ENCODE measurements around the gene WFDC10B.
"Not testable (repeated sequence)": the region's sequence is repeated elsewhere in the genome, so short reads cannot be mapped to it uniquely, and the experiment has no call there.

The WFDC10B gene

DNA sequence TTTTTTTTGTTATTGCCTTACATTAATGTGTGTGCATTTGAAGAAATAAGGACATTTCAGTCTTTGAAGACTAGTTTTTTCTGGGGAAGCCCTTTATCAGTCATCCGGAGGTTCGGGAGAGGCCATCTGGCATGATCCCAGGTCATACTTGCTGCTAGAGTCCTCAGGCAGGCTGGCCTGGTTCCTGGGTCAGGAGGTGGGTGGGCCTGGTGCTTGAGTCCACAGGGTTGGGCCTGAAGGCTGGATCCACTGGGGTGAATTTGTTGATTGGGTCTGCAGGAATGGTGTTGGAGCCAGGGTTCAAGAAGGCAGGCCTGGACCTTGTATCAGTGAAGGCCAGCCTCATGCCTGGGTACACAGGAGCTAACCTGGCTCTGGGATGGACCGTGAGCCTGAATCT lies 57.9 kb downstream of the WFDC10B start:
- DNase-seq = no peak

DNA sequence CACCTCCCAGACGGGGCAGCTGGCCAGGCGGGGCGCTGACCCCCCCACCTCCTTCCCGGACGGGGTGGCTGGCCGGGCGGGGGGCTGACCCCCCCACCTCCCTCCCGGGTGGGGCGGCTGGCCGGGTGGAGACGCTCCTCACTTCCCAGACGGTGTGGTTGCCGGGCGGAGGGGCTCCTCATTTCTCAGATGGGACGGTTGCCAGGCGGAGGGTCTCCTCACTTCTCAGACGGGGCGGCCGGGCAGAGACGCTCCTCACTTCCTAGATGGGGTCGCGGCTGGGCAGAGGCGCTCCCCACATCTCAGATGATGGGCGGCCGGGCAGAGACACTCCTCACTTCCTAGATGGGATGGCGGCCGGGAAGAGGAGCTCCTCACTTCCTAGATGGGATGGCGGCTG lies 59.0 kb downstream of the WFDC10B start:
- not testable (repeated sequence) for DNase-seq

DNA sequence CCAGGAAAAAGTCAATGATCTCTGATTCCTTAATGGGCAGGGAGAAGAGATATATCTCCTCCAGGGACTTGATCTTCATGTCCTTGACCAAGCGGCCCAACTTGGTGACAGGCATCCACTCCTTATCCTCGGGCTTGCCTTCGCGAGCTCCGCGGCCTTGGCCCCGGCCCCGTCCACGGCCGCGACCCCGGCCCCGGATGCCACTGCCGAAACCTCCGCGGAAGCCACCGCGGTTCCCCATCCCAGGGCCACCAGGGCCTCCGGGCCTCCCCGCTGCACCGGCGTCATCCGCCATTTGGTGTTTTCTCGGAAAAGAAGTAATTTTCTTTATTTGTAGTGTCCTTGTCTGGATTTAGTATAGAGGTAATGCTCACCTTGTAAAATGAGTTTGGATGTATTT lies 63.7 kb downstream of the WFDC10B start:
- DNase-seq = not testable (repeated sequence)

DNA sequence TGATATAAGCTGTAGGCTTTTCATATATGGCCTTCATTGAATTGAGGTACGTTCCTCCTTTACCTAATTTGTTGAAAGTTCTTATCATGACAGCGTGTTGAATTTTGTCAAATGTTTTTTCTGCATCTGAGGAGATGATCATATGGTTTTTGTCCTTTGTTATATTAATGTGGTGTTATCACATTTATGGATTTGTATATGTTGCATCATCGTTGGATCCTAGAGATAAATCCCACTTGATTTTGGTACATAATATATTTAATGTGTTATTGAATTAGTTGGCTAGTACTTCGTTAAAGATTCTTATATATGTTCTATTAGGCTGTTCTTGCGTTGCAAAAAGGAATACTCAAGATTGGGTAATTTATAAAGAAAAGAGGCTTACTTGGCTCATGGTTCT lies 65.1 kb downstream of the WFDC10B start:
- DNase-seq = no peak

DNA sequence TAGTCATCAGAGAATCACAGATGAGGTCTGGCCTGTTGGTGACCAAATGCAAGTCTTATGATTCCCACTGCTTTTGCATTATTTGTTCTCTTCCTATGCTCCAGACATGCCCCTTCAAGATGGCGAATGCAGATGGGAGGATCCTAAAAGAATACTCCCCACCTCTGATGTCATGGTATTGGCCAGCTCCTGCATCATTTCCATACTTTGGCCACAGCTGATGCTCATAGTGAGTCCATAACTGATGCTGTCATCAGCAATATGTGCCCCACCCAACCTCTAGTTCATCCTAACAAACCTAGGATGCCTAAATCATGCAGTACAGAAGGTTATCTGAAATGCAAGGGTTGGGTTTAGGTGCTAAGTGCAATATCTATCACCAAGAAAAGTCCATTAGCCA lies 68.3 kb downstream of the WFDC10B start:
- no peak for DNase-seq

Measured in NCI-H2171 (cell line).